ENCODE measurements around the gene NRP2.

DNA sequence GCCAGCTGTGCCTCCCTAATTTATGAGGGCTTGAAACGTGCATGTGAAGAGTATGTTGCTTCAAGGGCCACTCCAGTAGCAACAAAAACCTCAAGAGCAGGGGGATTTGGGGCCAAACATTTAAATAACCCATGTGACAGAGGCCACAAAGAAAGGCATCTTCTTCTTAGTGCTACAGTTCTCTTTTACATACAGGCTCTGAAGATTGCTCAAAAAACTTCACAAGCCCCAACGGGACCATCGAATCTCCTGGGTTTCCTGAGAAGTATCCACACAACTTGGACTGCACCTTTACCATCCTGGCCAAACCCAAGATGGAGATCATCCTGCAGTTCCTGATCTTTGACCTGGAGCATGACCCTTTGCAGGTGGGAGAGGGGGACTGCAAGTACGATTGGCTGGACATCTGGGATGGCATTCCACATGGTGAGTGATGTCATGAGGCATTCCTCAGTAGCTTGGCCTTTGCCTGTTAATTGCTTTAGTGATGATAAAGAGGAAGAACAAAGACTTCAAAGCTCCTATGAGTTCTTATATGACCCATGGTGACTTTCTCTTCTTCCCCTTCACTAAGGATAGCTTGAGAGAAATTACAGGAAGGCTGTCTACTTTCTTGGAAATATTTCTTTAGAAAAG lies 40.1 kb downstream of the NRP2 start:
- TF ChIP-seq CTCF (conservative IDR thresholded peaks at IDR 0.05; ENCODE audit: low read length) (no peak), EZH2phosphoT487 (IDR thresholded peaks at IDR 0.05; ENCODE audit: borderline replicate concordance) (no peak)
